HUES64 (cell line): Measurements from ENCODE around the gene SHISA3.

Experiments
- H3K27ac ChIP-seq: 2 replicates; pipeline ENCODE4 v1.7.0; 2013; ENCODE audit warnings: low read depth, low read length, inconsistent platforms
- H3K27me3 ChIP-seq: 2 replicates; pipeline ENCODE4 v1.6.1; 2013; ENCODE audit warnings: mild to moderate bottlenecking, low read length; ENCODE audit not compliant: insufficient read depth
- H3K36me3 ChIP-seq: 2 replicates; pipeline ENCODE4 v1.6.1; 2013; ENCODE audit warnings: mild to moderate bottlenecking, low read length; ENCODE audit not compliant: insufficient read depth
- H3K4me1 ChIP-seq: 2 replicates; pipeline ENCODE4 v1.6.1; 2013; ENCODE audit warnings: mild to moderate bottlenecking, low read length, moderate library complexity; ENCODE audit not compliant: insufficient read depth
- H3K4me3 ChIP-seq: 2 replicates; pipeline ENCODE4 v1.5.1; 2013; ENCODE audit warnings: mild to moderate bottlenecking, low read length, moderate library complexity
- H3K9ac ChIP-seq: 2 replicates; pipeline ENCODE4 v1.6.1; 2013; ENCODE audit warnings: mild to moderate bottlenecking, low read depth, low read length
- H3K9me3 ChIP-seq: 2 replicates; pipeline ENCODE4 v1.6.1; 2013; ENCODE audit warnings: low read depth, low read length; ENCODE audit not compliant: insufficient read depth
- WGBS: fragments of 150-250, 120-280 bp; methylation state at CpG from one replicate; pipeline ENCODE4 v1.1.7; 2013; ENCODE audit warnings: missing lambda C conversion rate; 5-methylcytosine and 5-hydroxymethylcytosine counted together

Gene SHISA3

DNA sequence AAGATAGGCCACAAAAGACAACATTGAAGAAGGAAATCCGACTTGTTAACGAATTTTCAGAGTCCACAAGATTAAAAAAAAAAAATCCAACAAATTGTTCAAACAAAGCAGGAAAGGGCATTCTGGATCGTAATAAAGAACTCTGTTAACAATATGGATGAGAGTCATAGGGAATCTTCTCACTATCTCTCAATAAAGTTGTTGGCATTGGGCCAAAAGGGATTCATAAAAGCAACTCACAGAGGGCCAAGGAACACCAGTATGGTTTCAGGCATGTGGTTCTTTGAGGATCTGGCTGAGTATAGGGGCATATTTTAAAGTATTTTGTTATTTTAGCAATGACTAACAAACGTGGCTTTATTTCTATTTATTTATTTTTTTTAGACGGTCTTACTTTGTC is 49.5 kb downstream of the SHISA3 start:
- H3K27me3 ChIP-seq, result no peaks in the 10 kb centered on the region
- H3K9ac ChIP-seq, result no peak overlapping the region
- 68% methylated on average over 5 of the region's 5 CpGs for WGBS
- no peak overlapping the region for H3K27ac ChIP-seq
- no peak overlapping the region for H3K4me3 ChIP-seq
- H3K4me1 ChIP-seq, result no peaks in the 10 kb centered on the region
- peaks cover 4% of the 10 kb centered on the region; the same call in 1 of the 2 replicates for H3K9me3 ChIP-seq
- no peaks in the 10 kb centered on the region for H3K36me3 ChIP-seq
